PFSK-1 (cell line): Measurements from ENCODE around the gene GKN1.

Experiments
- FOXP2 ChIP-seq: optimal IDR thresholded peaks from 2 replicates; pipeline ENCODE3; 2011; ENCODE audit warnings: borderline replicate concordance, control low read depth, inconsistent platforms; ENCODE audit not compliant: insufficient read depth; ENCODE audit errors: extremely low read length, extremely low read depth
- POLR2AphosphoS5 ChIP-seq: IDR thresholded peaks from 2 replicates; pipeline ENCODE4 v1.6.1; 2012; ENCODE audit warnings: low read depth, mild to moderate bottlenecking, control low read depth, low read length, moderate library complexity
- REST ChIP-seq, 2 experiments: IDR thresholded peaks; 2 replicates each; pipeline versions ENCODE4 v1.6.1 to v1.8.0; 2011 to 2012; ENCODE audit warnings: low read depth in 2 of 2, low read length in 2 of 2, control low read depth in 1 of 2, inconsistent platforms in 1 of 2, mild to moderate bottlenecking in 1 of 2, moderate library complexity in 1 of 2; ENCODE audit not compliant: insufficient read depth in 1 of 2
- SIN3A ChIP-seq: IDR thresholded peaks from 2 replicates; pipeline ENCODE4 v1.6.1; 2012; ENCODE audit warnings: mild to moderate bottlenecking, low read length, moderate library complexity, borderline replicate concordance; ENCODE audit not compliant: insufficient read depth
- TAF1 ChIP-seq: IDR thresholded peaks from 2 replicates; pipeline ENCODE4 v1.6.1; 2012; ENCODE audit warnings: low read length, control low read depth, borderline replicate concordance; ENCODE audit not compliant: insufficient read depth

Gene GKN1

GRCh38 chr2:68969736-68970490, 4.5 kb upstream of the GKN1 start:
- TF ChIP-seq REST (IDR thresholded peaks at IDR 0.05; ENCODE audit: insufficient read depth in 1 of 2, low read depth in 2 of 2, low read length in 2 of 2) (no peak), FOXP2 (no peak), SIN3A (no peak), POLR2AphosphoS5 (no peak), TAF1 (no peak)

GRCh38 chr2:68970566-68971265, 3.7 kb upstream of the GKN1 start:
- TF ChIP-seq TAF1, result no peak
- TF ChIP-seq SIN3A, result no peak
- no peak for TF ChIP-seq FOXP2
- no peak for TF ChIP-seq POLR2AphosphoS5
- no peak for TF ChIP-seq REST (IDR thresholded peaks at IDR 0.05; ENCODE audit: insufficient read depth in 1 of 2, low read depth in 2 of 2, low read length in 2 of 2)

GRCh38 chr2:68971591-68972231, 2.7 kb upstream of the GKN1 start:
- no peak for TF ChIP-seq REST (IDR thresholded peaks at IDR 0.05; ENCODE audit: insufficient read depth in 1 of 2, low read depth in 2 of 2, low read length in 2 of 2)
- no peak for TF ChIP-seq TAF1
- TF ChIP-seq POLR2AphosphoS5, result no peak
- TF ChIP-seq FOXP2, result no peak

- TF ChIP-seq REST (IDR thresholded peaks at IDR 0.05; ENCODE audit: insufficient read depth in 1 of 2, low read depth in 2 of 2, low read length in 2 of 2) (no peak), POLR2AphosphoS5 (no peak), TAF1 (no peak), SIN3A (no peak), FOXP2 (no peak)
Measured at GRCh38 chr2:68974946-68975665, 670 bp downstream of the GKN1 start.
